Astrocyte (in vitro differentiated cells and primary cell): ENCODE data around the gene SLC9A4.

Source experiments
- CTCF ChIP-seq: IDR thresholded peaks from 2 replicates; pipeline ENCODE4 v1.5.1; 2011; ENCODE audit warnings: low read depth, mild to moderate bottlenecking, inconsistent platforms, low read length, moderate library complexity; ENCODE audit not compliant: insufficient read depth
- EZH2 ChIP-seq: IDR thresholded peaks from 2 replicates; pipeline ENCODE4 v1.6.1; 2012; ENCODE audit warnings: mild to moderate bottlenecking, low read length, inconsistent platforms; ENCODE audit not compliant: insufficient read depth

GRCh38 chr2:102484310-102485061 is 11.5 kb downstream of the SLC9A4 start:
- TF ChIP-seq CTCF (no peak), EZH2 (no peak)
